DND-41 (cell line): ENCODE data around the gene FAM131C.
"Not testable (repeated sequence)": the region's sequence is repeated elsewhere in the genome, so short reads cannot be mapped to it uniquely, and the experiment has no call there.

Source experiments
- ATAC-seq: fragments of 200-7000 bp; cut with Tn5 transposase; 3 replicates; pipeline ENCODE4 v1.9.1; 2021; ENCODE audit warnings: low read depth; ENCODE audit not compliant: insufficient read depth
- DNase-seq: peaks from one replicate; pipeline ENCODE4 v3.0.0-alpha.2; 2020
- H2AFZ ChIP-seq: 2 replicates; pipeline ENCODE4 v1.6.0; 2012; ENCODE audit warnings: low read depth, low read length
- H3K27ac ChIP-seq: 2 replicates; pipeline ENCODE4 v1.5.1; 2012; ENCODE audit warnings: low read length, inconsistent platforms
- H3K27me3 ChIP-seq: fragments of 200-600 bp; sonication (generic); 2 replicates; pipeline ENCODE4 v1.6.0; 2012; ENCODE audit warnings: low read length, mild to moderate bottlenecking, inconsistent platforms; ENCODE audit not compliant: insufficient read depth, poor library complexity
- H3K36me3 ChIP-seq: 2 replicates; pipeline ENCODE4 v1.5.1; 2012; ENCODE audit warnings: low read length, inconsistent platforms; ENCODE audit not compliant: insufficient read depth
- H3K4me1 ChIP-seq: 2 replicates; pipeline ENCODE4 v1.5.1; 2012; ENCODE audit warnings: mild to moderate bottlenecking, low read length; ENCODE audit not compliant: insufficient read depth
- H3K4me2 ChIP-seq: 2 replicates; pipeline ENCODE4 v1.6.0; 2012; ENCODE audit warnings: mild to moderate bottlenecking, moderate library complexity, low read length, inconsistent platforms; ENCODE audit not compliant: insufficient read depth
- H3K4me3 ChIP-seq, 2 experiments: fragments of 200-600 bp in 1 of 2; shearing (Covaris generic) in 1 of 2; 2 replicates each; pipeline ENCODE4 v1.5.1; 2012 to 2016; ENCODE audit warnings: inconsistent platforms in 2 of 2, low read length in 2 of 2, mild to moderate bottlenecking in 2 of 2, low read depth in 1 of 2, moderate library complexity in 1 of 2
- H3K79me2 ChIP-seq: 2 replicates; pipeline ENCODE4 v1.6.0; 2012; ENCODE audit warnings: low read length, inconsistent platforms; ENCODE audit not compliant: insufficient read depth
- H3K9ac ChIP-seq: 2 replicates; pipeline ENCODE4 v1.6.0; 2012; ENCODE audit warnings: low read depth, mild to moderate bottlenecking, inconsistent platforms, low read length, moderate library complexity
- H3K9me3 ChIP-seq: 2 replicates; pipeline ENCODE4 v1.5.1; 2012; ENCODE audit warnings: low read length, moderate library complexity, mild to moderate bottlenecking, inconsistent platforms; ENCODE audit not compliant: insufficient read depth, severe bottlenecking
- H4K20me1 ChIP-seq: 2 replicates; pipeline ENCODE4 v1.6.0; 2012; ENCODE audit warnings: low read length; ENCODE audit not compliant: insufficient read depth
- EZH2 ChIP-seq: IDR thresholded peaks from 3 replicates; pipeline ENCODE4 v1.6.1; 2012; ENCODE audit warnings: borderline replicate concordance, low read depth, mild to moderate bottlenecking, moderate library complexity, low read length, inconsistent platforms; ENCODE audit not compliant: severe bottlenecking
- TF ChIP-seq, protein P1 (sequence below): IDR thresholded peaks from 2 replicates; pipeline ENCODE4 v1.5.1; 2012; ENCODE audit warnings: borderline replicate concordance, low read length, moderate library complexity, mild to moderate bottlenecking; ENCODE audit not compliant: poor library complexity, severe bottlenecking; ENCODE audit errors: extremely low read depth

FAM131C gene

DNA sequence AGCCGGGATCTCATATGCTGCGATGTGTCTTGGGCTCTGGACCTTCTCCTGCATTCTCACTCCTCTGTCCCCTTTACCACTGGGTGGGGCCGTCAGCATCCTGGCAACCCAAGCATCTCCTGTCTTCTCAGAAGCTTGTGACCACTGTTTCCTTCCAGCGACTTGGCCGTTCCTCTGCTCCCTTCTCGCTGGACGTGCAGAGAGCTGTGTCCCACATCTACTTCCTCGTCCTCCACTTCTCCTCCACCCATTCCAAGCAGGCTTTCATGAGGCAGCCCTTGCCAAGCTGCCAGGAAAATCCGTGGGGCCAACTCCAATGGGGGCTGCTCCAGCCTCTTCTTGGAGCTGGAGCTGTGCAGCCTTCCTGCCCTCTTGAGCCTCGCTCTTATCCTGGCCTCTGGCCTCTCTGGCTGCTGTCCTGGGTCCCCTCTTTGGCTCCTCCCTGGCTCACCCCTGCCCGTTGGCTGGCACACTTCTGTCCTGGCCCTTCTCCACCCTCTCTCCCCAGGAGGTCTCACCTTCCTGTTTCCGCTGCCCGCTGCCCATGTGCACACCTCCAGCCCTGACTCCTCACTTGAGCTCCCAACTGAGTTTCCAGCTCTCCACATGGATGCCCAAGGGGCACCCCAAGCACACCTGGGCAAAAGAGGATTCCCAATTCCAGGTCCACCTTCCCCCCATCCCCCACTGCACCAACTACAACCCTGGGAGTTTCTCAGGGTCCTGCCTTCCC is 8.7 kb downstream of the FAM131C start:
- TF ChIP-seq, protein P1, sequence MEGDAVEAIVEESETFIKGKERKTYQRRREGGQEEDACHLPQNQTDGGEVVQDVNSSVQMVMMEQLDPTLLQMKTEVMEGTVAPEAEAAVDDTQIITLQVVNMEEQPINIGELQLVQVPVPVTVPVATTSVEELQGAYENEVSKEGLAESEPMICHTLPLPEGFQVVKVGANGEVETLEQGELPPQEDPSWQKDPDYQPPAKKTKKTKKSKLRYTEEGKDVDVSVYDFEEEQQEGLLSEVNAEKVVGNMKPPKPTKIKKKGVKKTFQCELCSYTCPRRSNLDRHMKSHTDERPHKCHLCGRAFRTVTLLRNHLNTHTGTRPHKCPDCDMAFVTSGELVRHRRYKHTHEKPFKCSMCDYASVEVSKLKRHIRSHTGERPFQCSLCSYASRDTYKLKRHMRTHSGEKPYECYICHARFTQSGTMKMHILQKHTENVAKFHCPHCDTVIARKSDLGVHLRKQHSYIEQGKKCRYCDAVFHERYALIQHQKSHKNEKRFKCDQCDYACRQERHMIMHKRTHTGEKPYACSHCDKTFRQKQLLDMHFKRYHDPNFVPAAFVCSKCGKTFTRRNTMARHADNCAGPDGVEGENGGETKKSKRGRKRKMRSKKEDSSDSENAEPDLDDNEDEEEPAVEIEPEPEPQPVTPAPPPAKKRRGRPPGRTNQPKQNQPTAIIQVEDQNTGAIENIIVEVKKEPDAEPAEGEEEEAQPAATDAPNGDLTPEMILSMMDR: no peak
- TF ChIP-seq EZH2: no peak
- no peak overlapping the region for H3K4me2 ChIP-seq
- no peak overlapping the region for H2AFZ ChIP-seq
- no peaks in the 10 kb centered on the region for H3K36me3 ChIP-seq
- ATAC-seq (no peak), DNase-seq (no peak)
- H3K9me3 ChIP-seq: no peaks in the 10 kb centered on the region
- no peaks in the 10 kb centered on the region for H3K79me2 ChIP-seq
- no peak overlapping the region for H3K9ac ChIP-seq
- H4K20me1 ChIP-seq: peaks cover 5% of the 10 kb centered on the region
- H3K27ac ChIP-seq: no peak overlapping the region
- H3K4me1 ChIP-seq: no peaks in the 10 kb centered on the region
- no peak overlapping the region for H3K4me3 ChIP-seq
- no peaks in the 10 kb centered on the region for H3K27me3 ChIP-seq

DNA sequence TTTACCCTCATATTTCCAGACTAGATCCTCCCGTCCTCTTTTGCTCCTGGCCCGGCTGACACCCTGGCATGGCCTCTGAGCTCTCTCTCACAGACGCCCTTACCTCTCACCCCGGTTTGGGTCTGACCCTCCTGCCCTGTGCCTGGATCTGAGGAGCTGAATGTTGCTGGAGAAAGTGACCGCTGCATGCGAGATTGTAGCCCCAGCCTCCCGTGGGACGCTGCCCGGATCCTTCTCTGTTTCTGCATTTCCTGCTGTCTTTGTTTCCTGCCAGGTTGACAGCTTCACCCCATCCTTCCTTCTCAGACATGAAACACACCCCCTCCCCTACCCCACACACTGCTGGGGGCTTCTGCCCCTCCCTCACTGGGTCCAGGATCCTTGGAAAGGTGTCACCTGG is 9.5 kb downstream of the FAM131C start:
- no peak overlapping the region for H3K4me3 ChIP-seq
- H3K4me2 ChIP-seq: no peak overlapping the region
- no peaks in the 10 kb centered on the region for H3K27me3 ChIP-seq
- H2AFZ ChIP-seq: no peak overlapping the region
- DNase-seq (no peak), ATAC-seq (no peak)
- no peaks in the 10 kb centered on the region for H3K9me3 ChIP-seq
- no peak overlapping the region for H3K27ac ChIP-seq
- H3K36me3 ChIP-seq: no peaks in the 10 kb centered on the region
- H3K9ac ChIP-seq: no peak overlapping the region
- H3K79me2 ChIP-seq: no peaks in the 10 kb centered on the region
- H3K4me1 ChIP-seq: no peaks in the 10 kb centered on the region
- H4K20me1 ChIP-seq: peaks cover 5% of the 10 kb centered on the region
- TF ChIP-seq, protein P1: no peak
- TF ChIP-seq EZH2: no peak

DNA sequence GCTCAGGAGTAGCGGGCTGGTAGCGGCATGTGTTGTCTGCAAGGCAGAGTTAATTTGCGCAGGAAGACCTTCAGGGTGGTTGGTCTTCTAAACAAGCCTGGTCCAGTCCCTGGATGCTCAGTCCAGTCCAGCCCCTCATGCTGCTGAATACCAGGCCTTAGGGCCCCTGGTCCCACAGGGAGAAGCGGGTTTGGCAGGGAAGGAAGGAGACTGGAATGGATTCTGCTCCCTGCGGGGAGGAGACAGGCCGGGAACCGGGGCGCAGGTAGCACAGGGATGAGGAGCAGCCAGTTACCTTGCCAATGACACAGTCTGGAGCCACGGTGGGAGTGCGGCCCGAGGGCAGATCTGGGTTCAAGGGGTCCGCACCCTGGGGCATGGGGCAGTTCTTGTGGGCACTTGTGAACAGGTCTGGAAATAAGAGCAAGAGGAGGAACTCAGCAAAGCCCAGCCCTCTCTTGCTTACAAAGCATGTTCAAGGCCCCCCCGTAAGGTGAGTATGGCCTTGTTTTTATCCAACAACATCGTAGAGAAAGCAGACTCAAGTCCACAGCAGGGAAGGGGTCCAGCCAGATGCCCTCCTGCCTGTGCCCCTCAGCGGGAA is 10.1 kb downstream of the FAM131C start:
- Histone ChIP-seq H3K9me3 (no peaks in the 10 kb centered on the region), H2AFZ (no peak overlapping the region), H3K4me3 (no peak overlapping the region), H3K9ac (no peak overlapping the region), H3K4me1 (no peaks in the 10 kb centered on the region), H4K20me1 (peaks cover 5% of the 10 kb centered on the region), H3K27ac (no peak overlapping the region), H3K27me3 (no peaks in the 10 kb centered on the region), H3K79me2 (no peaks in the 10 kb centered on the region), H3K36me3 (no peaks in the 10 kb centered on the region), H3K4me2 (no peak overlapping the region)
- DNase-seq: no peak
- ATAC-seq: no peak
- no peak for TF ChIP-seq EZH2
- TF ChIP-seq, protein P1: no peak

DNA sequence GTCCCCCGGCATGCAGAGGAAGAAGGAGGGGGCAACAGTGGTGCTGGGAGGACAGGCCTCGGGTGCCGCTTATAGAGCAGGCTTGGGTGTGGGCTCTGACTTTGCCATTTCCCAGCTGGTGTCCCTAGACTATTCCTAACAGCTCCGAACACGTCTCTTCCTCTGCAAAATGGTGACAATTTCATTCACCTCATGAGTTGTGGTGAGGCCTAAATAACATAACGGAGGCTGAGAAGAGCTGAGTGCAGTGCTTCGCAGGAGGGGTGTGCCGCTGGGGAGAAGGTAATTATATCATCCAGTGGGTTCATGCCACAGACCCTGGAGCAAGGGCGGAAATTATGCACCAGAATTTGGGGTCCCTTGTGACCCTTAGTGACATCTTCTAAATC is 10.8 kb downstream of the FAM131C start:
- H4K20me1 ChIP-seq, ATAC-seq, H3K4me2 ChIP-seq, H3K4me1 ChIP-seq, H3K4me3 ChIP-seq, H2AFZ ChIP-seq, H3K79me2 ChIP-seq, H3K36me3 ChIP-seq, H3K9ac ChIP-seq, H3K9me3 ChIP-seq, H3K27me3 ChIP-seq, H3K27ac ChIP-seq, DNase-seq: not testable (repeated sequence)

DNA sequence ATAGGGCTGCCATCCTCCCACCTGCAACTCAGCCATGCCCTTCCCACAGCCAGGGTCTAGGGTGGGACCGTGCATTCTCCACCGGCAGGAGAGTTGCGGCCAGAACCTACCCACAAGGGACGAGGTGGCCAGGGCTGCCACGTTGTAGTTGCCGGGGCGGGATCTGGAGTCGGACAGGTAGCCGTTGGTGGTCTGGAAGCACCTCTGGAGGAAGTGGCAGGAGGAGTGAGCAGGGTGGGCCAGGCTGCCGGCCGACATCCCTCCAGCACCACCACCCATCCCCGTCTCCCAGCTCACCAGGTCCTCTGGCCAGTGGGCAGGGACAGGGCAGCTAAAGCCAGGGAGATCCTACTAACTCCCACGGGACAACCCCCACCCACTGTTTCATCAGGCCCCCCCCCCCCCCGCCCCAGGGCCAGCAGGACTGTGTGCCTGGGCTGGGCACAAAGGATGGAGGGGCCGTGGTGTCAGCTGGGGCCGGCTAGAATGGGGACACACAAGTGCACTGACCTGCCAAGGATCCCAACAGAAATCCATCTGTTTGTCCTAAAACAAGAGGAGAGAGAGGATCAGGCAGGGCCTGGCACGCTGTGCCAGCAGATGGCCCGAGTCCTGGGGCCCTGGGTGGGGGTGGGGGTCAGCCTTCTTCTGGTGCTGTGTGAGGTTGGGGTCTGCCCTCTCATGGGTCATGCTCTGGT is 11.3 kb downstream of the FAM131C start:
- not testable (repeated sequence) for H2AFZ ChIP-seq, H3K79me2 ChIP-seq, H3K4me2 ChIP-seq, H3K9ac ChIP-seq, H3K4me3 ChIP-seq, H3K9me3 ChIP-seq, H3K4me1 ChIP-seq, H3K36me3 ChIP-seq, ATAC-seq, DNase-seq, H3K27me3 ChIP-seq, H4K20me1 ChIP-seq, H3K27ac ChIP-seq
